Mesodermal cell (in vitro differentiated cells): ENCODE measurements around the gene C19orf12.

ENCODE experiments used
- H3K27ac ChIP-seq: 2 replicates; pipeline ENCODE4 v1.7.0; 2013; ENCODE audit warnings: mild to moderate bottlenecking, low read depth, low read length, moderate library complexity; ENCODE audit not compliant: severe bottlenecking
- H3K36me3 ChIP-seq: 2 replicates; pipeline ENCODE4 v1.7.1; 2013; ENCODE audit warnings: mild to moderate bottlenecking, low read length, moderate library complexity; ENCODE audit not compliant: control insufficient read depth, insufficient read depth
- H3K4me1 ChIP-seq: one replicate; pipeline ENCODE4 v1.7.1; 2013; ENCODE audit warnings: mild to moderate bottlenecking, low read length; ENCODE audit not compliant: insufficient read depth, control insufficient read depth, poor library complexity, severe bottlenecking
- H3K4me3 ChIP-seq: 2 replicates; pipeline ENCODE4 v1.7.0; 2013; ENCODE audit warnings: low read length, control low read depth, mild to moderate bottlenecking; ENCODE audit not compliant: insufficient read depth, poor library complexity, severe bottlenecking; ENCODE audit errors: extremely low read depth
- H3K9me3 ChIP-seq: 2 replicates; pipeline ENCODE4 v1.7.1; 2013; ENCODE audit warnings: mild to moderate bottlenecking, low read length, moderate library complexity; ENCODE audit not compliant: control insufficient read depth
- WGBS, 2 experiments: methylation state at CpG; one replicate each; pipeline ENCODE4 v1.1.5; 2013; ENCODE audit warnings: missing lambda C conversion rate in 2 of 2; ENCODE audit not compliant: insufficient coverage in 2 of 2; 5-methylcytosine and 5-hydroxymethylcytosine counted together

The C19orf12 gene

DNA sequence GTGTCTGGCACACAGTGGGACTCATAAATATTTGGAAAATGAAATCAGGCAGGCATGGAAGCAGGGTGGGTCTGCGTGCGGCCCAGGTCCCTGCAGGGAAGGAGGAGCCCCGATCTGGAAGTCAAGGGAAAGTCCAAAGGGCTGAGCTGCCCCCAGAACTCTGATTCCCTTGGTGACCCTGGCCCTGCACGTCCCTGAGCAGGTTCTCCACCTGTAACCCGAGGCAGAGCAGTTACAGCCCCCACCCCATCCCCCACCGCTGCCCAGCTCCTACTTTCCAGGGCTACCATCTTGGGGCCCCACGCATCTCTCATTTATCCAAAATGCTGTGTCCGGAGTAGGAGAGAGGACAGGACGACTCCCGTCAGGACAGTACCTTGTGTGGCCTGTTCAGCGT is 47.7 kb downstream of the C19orf12 start:
- H3K9me3 ChIP-seq = no peaks in the 10 kb centered on the region
- 86 to 92% methylated on average over 10 to 11 of the region's 11 CpGs for WGBS, 2 experiments
- no peaks in the 10 kb centered on the region for H3K36me3 ChIP-seq
- H3K4me1 ChIP-seq = peaks cover 24% of the 10 kb centered on the region
- no peak overlapping the region for H3K4me3 ChIP-seq
- H3K27ac ChIP-seq = peak overlapping the region; percentile 23

DNA sequence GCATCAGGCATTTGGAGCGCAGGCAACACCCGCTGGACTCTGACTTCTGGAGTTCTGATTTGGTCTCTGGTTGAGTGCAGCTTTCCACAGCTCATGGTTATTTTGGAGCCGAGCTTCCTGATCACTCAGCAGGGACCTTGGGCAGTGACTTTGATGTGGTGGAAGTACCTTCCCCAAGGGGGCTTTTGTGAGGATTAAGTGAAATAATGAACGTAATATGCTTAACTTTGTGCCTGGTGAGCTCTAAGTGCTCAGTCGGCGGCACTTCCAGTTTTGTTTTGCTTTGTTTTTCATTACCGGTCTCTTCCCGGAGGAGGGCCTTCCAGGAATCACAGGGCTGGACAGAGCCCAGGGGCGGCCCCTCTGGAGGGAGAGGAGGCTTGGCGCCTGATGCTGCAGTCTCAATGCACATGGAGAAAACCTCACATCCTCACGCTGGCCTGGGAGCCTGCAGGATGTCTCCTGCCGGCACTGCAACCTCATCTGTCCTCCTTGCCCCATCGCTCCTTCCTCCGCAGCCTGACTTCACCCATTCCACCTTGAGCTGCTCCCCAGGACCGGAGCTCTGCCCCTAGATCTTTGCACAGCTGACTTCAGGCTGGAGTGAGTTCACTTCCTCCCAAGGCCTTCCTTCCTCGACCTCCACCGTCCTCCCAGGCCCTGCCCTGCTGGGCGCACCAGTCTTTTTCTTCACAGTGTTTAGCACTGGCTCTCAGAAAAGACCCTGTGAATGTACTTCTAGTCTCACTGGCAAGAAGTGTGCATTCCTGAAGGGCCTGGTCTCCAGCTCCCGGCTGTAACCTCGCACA is 48.3 kb downstream of the C19orf12 start:
- Histone ChIP-seq H3K36me3 (no peaks in the 10 kb centered on the region), H3K4me3 (peak overlapping the region; percentile 65), H3K9me3 (no peaks in the 10 kb centered on the region), H3K27ac (peak overlapping the region; percentile 23), H3K4me1 (peaks cover 30% of the 10 kb centered on the region)
- WGBS, 2 experiments = 27 to 36% methylated on average over 16 to 18 of the region's 20 CpGs

DNA sequence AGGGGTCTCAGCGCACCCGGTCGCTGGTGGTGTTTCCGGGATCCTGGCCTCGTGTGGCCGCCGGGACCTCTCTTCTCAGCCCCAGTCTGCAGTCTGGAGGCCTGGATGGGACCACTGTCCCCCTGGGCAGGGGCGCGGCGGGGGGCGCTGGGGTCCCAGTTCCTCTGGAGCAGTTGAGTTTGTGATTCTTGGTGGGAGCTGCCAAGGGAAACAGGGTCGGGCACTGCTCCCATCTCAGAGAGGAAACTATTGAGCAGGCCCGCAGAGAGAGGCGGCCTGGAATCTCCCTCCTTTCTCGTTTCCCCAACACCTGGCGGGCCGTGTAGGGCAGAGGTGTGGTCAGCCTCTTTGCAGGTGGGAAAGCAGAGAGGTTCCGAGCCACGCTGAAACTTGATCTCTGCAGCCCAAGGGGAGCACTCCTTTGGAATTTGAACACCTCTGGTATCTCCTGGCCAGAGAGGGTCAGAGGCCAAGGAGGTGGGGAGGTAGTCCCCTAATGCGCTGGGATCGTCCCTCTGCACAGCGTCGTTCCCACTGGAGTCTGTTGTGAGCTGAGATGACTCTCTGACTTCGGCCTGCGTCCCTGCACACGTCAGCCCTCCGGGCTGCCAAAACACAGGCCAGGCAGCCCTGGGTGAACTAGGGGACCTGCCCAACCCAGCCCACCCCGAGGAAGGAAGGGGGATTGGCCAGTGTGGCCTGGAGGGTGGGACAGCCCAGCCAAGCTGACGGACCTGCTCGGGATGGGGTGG is 49.1 kb downstream of the C19orf12 start:
- H3K4me3 ChIP-seq = peak overlapping the region; percentile 65
- H3K27ac ChIP-seq = no peak overlapping the region
- no peaks in the 10 kb centered on the region for H3K36me3 ChIP-seq
- no peaks in the 10 kb centered on the region for H3K9me3 ChIP-seq
- H3K4me1 ChIP-seq = peaks cover 38% of the 10 kb centered on the region
- WGBS, 2 experiments = 0 to 1% methylated on average over 14 to 20 of the region's 30 CpGs

DNA sequence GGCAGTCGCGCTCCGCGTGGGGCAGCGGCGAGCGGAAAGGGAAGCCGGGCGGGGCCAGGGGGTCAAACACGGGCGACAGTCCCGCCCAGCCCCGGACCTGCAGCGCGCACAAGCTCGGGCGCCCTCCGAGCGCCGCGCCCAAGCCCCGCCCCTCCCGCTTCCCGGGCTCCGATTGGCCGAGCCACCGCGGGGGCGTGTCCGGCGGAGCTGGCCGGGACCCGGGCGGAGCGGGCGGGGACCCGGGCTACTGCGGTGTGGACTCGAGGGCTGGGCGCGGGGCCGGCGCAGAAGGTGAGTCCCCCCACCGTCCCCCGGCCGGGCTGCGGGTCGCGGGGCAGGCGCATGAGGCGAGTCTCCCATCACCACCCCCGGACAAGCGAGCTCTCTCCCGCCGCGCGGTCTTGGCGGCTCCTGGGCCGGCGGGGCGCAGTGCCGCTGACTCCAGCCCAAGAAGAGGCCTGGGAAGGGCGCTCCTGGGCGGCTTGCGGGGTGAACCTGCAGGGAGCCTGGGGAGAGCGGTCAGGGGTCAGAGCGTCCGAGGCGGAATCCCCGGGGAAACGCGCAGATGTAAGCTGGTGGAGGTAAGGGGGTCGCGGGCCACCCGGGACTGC is 49.7 kb downstream of the C19orf12 start, which contains the start of gene PLEKHF1:
TSS of gene PLEKHF1 (plus strand) at position 247 of the 611 bp plus-strand sequence. CDS start 8,379 bp downstream, outside the sequence.
- 0% methylated on average over 62 to 63 of the region's 75 CpGs for WGBS, 2 experiments
- Histone ChIP-seq H3K27ac (no peak within 1 kb of the TSS), H3K4me3 (peak within 1 kb of the TSS; percentile 65), H3K4me1 (peaks cover 42% of the 10 kb centered on the region), H3K36me3 (no peaks in the 10 kb centered on the region), H3K9me3 (no peaks in the 10 kb centered on the region)

DNA sequence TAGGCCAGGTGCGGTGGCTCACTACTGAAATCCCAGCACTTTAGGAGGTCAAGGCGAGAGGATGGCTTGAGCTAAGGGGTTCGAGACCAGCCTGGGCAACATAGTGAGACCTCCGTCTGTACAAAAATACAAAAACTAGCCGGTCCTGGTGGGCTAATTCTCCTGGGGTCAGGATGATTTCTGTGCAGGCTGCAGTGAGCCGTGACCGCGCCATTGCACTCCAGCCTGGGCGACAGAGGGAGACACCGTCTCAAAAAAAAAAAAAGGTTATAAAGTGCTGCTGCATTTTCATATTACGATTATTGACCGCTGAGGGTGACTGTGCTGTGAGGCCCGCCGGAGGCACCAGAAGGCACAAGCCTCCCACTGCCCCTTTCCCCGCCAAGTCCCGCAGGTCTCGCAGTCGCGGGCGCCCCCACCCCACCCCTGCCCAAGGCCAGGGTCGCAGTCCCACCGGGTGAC is 50.3 kb downstream of the C19orf12 start:
- Histone ChIP-seq H3K27ac (no peak overlapping the region), H3K9me3 (no peaks in the 10 kb centered on the region), H3K4me3 (peak overlapping the region; percentile 65), H3K36me3 (no peaks in the 10 kb centered on the region), H3K4me1 (peaks cover 42% of the 10 kb centered on the region)
- WGBS, 2 experiments = 49 to 64% methylated on average over 12 to 14 of the region's 22 CpGs

DNA sequence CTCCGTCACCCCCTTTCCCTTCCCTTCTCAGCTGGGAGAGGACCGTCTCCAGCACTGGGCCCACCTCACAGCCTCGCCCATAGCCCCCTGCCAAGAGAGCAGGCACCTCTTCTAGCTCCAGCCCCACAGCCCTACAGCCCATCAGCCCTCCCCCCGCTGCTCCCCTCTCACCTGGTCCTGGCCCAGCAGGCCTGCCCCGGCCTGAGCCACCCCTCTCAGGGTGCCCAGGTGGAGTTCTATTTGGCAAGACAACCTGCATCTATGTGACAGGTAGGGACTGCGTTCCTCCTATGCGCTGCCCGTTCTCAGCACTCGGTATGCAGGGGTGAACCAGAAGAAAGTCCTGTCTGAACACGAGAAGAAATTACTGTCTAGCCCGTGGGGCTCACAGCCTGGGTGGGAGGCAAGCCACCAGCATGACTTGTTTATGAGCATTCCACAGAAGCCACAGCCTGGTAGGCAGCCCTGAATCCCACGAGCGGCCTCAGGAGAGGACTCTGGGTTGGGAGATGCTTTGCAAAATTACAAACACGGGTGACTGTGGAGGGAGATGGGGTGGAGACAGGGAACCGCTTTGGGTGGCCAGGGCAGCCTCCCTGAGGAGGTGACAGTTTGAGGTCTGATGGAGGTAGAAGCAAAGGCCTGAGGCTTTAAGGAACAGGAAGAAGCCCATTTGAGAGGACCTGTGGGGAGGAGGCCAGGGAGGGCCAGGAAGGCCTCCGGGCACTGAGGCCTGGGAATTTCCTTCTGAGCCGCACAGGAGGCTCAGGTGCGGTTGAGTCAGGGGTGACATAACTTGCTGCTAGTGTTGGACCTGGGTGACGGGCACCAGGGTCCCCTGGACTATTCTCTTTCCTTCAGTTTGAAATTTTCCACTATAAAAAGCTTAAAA is 51.0 kb downstream of the C19orf12 start:
- Histone ChIP-seq H3K36me3 (no peaks in the 10 kb centered on the region), H3K4me3 (no peak overlapping the region), H3K4me1 (peaks cover 42% of the 10 kb centered on the region), H3K27ac (no peak overlapping the region), H3K9me3 (no peaks in the 10 kb centered on the region)
- 83 to 88% methylated on average over 17 of the region's 19 CpGs for WGBS, 2 experiments

DNA sequence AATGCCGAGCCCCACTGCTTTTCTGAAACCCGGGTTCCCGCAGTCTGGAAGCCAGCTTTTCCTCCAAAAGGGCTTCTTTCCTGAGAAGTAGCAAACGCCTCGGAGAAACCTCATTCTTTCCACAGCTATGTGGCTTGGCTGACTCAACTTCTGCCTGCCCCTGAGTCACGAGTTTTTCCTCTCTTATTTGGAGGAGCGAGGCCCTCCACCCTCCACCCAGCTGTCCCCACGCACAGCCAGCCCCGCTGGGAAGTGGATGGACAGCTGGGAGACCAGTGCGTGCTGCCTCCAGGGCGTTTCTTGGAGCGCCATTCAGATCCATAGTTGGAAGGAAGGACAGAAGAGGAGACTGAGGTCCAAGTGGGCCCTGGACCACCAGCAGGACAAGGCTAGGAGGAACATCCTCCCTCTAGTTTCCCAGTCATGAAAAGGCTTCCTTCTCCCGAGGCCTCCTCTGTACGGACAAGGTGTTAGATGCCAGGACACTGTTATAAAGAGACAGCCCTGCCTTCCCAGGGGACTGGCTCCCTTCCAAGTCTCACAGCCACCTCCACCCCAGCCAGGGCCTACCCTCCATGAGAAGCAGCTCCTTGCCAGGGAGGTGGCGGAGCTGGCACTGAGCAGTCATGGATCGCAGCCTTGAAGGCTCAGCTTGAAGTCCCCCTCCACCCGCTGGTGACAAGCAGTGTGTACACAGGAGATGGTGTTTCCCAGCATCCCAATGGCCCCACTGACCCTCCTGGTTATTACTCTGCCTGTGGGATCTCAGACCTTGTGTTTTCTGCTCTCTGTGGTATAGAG is 52.3 kb downstream of the C19orf12 start:
- peaks cover 42% of the 10 kb centered on the region for H3K4me1 ChIP-seq
- H3K27ac ChIP-seq = peak overlapping the region; percentile 96

DNA sequence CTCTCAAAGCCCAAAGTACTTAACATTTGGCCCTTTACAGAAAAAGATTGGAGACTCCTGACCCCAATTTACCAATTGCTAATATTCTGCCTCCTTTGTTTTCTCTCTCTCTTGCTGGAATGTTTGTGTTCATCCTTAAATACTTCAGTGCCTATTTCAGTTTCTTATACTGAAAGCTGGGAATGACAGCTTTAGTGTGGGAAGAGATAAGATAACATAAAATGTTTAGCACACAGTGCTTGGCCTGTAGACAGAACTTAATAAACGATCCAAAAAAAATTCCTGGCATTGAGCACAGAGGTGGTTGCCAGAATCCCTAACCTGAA is 52.8 kb downstream of the C19orf12 start:
- H3K27ac ChIP-seq = peak overlapping the region; percentile 96
- no peak overlapping the region for H3K4me3 ChIP-seq
- H3K36me3 ChIP-seq = no peaks in the 10 kb centered on the region

More for the DNA sequence above, 52.3 kb downstream of the C19orf12 start:
- Histone ChIP-seq H3K9me3 (no peaks in the 10 kb centered on the region), H3K36me3 (no peaks in the 10 kb centered on the region), H3K4me3 (no peak overlapping the region)
- WGBS, 2 experiments = 73 to 84% methylated on average over 10 to 15 of the region's 17 CpGs

DNA sequence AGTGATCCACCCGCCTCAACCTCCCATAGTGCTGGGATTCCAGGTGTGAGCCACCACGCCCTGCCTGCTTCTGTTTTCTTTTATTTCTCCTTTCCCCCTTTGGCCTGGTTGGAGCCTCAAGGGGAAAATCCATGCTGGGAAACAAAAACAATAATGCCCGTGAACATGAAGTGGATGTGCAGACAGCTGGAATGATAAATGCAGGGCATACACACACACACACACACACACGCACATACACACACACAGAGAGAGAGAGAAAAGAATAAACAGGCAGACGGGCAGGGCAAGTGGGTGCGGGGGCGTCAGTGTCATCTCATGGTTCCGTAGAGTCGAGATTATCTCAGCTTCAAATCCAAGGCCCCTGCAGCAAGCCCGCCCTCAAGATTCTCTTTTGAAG is 54.2 kb downstream of the C19orf12 start:
- Histone ChIP-seq H3K27ac (no peak overlapping the region), H3K4me1 (peaks cover 33% of the 10 kb centered on the region), H3K4me3 (no peak overlapping the region), H3K36me3 (no peaks in the 10 kb centered on the region), H3K9me3 (no peaks in the 10 kb centered on the region)
- whole genome bisulfite sequencing, 2 experiments = 95 to 96% methylated on average over 7 of the region's 10 CpGs

More for the DNA sequence above, 52.8 kb downstream of the C19orf12 start:
- Histone ChIP-seq H3K4me1 (peaks cover 39% of the 10 kb centered on the region), H3K9me3 (no peaks in the 10 kb centered on the region)
- WGBS, 2 experiments = 54 to 100% methylated on average over 1 of the region's 1 CpG
